HG03558 (cell line): ENCODE results near the gene OR1L4.

Experiments used
- ATAC-seq: cut with Tn5 transposase; IDR thresholded peaks from one replicate; pipeline ENCODE4 v1.9.1; 2021; ENCODE audit warnings: moderate number of reproducible peaks; ENCODE audit not compliant: unreplicated experiment; ENCODE audit errors: extremely low read depth

Gene OR1L4, protein sequence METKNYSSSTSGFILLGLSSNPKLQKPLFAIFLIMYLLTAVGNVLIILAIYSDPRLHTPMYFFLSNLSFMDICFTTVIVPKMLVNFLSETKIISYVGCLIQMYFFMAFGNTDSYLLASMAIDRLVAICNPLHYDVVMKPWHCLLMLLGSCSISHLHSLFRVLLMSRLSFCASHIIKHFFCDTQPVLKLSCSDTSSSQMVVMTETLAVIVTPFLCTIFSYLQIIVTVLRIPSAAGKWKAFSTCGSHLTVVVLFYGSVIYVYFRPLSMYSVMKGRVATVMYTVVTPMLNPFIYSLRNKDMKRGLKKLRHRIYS

DNA sequence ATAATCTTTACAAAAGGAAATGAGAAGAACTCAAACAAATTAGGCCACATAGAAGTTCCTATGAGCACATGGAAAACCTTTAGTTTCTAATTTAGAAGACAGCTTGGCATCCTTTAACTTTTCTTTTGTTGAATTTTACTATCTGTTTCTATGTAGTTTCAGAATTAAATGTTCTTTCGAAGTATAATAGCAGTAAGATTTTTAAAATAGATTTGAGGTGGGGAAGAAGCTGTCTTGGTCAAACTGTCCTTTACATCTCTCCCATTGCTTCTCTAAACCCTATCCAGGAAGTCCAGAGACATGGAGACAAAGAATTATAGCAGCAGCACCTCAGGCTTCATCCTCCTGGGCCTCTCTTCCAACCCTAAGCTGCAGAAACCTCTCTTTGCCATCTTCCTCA is at the start of gene OR1L4:
Gene OR1L4 (plus strand): TSS at position 301 of the 400 bp plus-strand sequence. CDS start 0 bp downstream, at position 301.
- no peak for ATAC-seq

GRCh38 chr9:122684851-122685250 is 38.9 kb upstream of the OR1L4 start:
- ATAC-seq = no peak

DNA sequence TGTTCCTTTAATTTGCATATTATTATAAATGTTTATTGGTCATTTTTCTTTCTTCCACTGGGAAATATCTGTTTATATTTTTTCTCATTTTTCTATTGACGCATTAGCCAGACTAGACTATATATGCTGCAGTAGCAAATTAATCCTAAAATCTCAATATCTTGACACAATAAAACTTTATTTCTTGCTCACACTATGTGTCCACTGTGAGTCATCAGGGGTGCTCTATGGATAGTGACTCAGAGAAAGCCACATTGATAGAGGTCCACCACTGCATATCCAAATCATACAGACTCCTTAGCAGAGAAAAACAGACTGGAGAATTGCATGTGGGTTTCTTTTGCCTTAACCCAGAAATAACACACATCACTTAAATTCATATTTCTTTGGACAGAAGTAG is 28.1 kb upstream of the OR1L4 start:
- no peak for ATAC-seq

DNA sequence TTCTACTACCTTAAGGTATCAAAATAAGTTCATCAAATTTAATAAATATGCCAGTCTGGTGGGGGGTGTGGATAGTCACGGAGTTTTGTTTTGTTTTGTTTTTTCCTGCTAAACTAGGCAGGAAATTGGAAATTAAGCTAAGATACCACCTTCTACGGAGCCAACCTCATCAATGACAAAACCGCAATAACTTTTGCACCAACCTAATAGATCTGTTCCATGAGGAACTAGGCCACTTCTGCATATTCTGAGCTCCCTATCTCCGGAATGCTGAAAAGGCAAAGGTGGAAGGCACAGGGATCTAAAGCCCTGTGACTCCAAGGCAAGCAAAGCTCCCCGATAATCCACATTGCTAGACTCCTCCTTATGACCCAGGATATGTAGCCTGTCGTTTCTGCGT is 5.8 kb upstream of the OR1L4 start:
- ATAC-seq = no peak

DNA sequence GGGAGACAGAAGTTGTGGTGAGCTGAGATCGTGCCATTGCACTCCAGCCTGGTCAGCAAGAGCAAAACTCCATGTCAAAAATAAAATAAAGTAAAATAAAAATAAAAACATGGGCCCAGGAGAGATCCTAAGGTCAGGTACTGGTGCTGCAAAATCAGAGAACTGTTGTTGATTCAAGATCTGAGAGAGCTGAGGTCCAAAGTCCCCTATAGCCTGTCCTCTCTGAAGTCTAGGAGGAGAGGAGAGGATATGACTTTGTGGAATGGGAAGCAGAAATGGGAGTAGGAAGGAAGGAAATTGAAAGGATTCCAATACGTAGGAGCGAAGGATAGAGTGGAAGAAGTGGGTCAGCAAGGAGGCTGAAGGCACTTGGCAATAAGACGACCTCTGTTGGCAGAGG is 4.6 kb upstream of the OR1L4 start:
- ATAC-seq = no peak

GRCh38 chr9:122742003-122742402 is 18.2 kb downstream of the OR1L4 start, which contains the start of gene OR1L6:
Gene OR1L6 (plus strand): TSS chr9:122742303. CDS start chr9:122749848, 7,545 bp downstream.
- ATAC-seq = no peak

DNA sequence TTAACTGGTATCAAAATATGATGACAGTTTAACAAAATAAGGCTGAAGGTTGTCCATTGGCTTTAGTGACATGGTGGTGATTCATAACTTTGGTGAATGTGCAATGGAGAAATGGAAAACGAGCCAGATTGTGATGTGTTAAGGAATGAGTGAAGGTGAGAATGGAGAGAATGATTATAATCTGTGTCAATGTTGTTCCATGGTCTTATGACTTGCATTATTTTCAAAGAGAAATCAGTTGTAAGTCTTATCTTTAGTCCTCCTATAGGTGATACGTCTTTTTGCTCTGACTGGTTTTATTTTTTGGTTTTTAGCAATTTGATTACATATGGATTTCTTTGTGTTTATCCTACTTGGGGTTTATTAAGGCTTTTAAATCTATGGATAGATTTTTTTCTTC is 31.0 kb downstream of the OR1L4 start:
- no peak for ATAC-seq

DNA sequence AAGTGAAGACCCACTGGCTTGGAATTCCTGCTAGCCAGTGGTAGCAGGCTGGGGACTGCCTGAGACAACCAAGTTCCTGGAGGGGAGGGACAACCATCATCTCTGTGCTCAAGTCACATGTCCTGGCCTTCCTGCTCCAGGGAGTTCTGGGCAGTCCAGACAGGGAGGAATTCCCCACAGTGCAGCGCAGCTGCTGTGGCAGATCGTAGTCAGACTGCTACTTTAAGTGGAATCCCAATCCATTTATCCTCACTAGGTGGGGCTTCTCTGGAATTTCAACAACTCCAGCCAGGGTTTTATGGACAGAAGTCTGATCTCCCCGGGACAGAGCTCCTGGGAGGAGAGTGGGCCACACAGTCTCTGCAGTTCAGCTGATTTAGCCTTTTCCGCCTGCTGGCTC is 44.0 kb downstream of the OR1L4 start:
- ATAC-seq = no peak
